NB4 (cell line): Measurements from ENCODE around the gene BIRC7.

ENCODE experiments used
- POLR2A ChIP-seq: IDR thresholded peaks from 2 replicates; pipeline ENCODE4 v1.6.1; 2011; ENCODE audit warnings: mild to moderate bottlenecking; ENCODE audit not compliant: insufficient read length; ENCODE audit errors: extremely low read depth
- TF ChIP-seq, protein P1 (sequence below): IDR thresholded peaks from one replicate; pipeline ENCODE4 v1.5.1; 2012; ENCODE audit warnings: low read depth, low read length

DNA sequence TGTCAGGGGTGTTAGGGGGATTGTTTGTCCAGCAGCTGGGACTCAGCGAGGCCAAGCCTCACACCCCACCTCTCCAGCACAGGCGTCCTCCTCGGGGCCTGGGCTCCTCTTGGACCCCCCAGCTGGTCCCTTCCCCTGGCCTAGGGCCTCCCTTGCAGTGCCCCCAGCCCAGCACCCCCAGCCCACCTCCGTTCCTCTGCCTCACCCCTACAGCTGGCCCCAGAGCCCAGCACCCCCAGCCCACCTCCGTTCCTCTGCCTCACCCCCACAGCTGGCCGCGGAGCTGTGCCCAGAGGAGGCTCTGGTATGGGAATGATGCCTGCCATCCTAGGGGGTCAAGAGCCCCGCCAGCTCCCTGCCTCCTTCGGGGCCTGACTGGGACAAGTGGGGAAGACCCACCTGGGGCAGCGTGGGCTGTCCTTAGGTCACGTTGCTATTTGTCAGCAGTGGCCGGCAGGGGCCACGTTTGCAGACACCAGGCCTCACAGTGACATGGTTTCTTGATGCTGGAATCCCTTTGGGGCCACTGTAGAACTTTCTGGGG is 49.3 kb downstream of the BIRC7 start:
- no peak for TF ChIP-seq POLR2A
- TF ChIP-seq, protein P1, sequence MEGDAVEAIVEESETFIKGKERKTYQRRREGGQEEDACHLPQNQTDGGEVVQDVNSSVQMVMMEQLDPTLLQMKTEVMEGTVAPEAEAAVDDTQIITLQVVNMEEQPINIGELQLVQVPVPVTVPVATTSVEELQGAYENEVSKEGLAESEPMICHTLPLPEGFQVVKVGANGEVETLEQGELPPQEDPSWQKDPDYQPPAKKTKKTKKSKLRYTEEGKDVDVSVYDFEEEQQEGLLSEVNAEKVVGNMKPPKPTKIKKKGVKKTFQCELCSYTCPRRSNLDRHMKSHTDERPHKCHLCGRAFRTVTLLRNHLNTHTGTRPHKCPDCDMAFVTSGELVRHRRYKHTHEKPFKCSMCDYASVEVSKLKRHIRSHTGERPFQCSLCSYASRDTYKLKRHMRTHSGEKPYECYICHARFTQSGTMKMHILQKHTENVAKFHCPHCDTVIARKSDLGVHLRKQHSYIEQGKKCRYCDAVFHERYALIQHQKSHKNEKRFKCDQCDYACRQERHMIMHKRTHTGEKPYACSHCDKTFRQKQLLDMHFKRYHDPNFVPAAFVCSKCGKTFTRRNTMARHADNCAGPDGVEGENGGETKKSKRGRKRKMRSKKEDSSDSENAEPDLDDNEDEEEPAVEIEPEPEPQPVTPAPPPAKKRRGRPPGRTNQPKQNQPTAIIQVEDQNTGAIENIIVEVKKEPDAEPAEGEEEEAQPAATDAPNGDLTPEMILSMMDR = no peak
